OCI-LY7 (cell line): Measurements from ENCODE around the gene TMEM132E. TPM values are rescaled to one million over a fixed set of nuclear protein-coding genes. Genes with fewer than 3 reads are reported as not detected.

ENCODE experiments used
- BruUV-seq: library from RNA; stranded (reverse); fragments of 400-500 nt; replicated peaks from 2 replicates; lab custom pipeline; 2021; lab: Mats Ljungman, UMichigan
- CTCF ChIA-PET: fragments of 300-600 bp; sonication (Branson Sonifier 250); formaldehyde crosslinking; loops from one replicate; lab custom pipeline; 2022; ENCODE audit warnings: antibody characterized with exemption; ENCODE audit not compliant: unreplicated experiment; lab: Charles Lee
- POLR2A ChIA-PET: fragments of 300-600 bp; sonication (Branson Sonifier 250); formaldehyde crosslinking; loops from one replicate; lab custom pipeline; 2022; ENCODE audit warnings: antibody characterized with exemption; lab: Charles Lee
- DNase-seq: peaks from one replicate; pipeline ENCODE4 v3.0.0-alpha.2; 2015; ENCODE audit warnings: low spot score
- H2AFZ ChIP-seq: fragments of 200-600 bp; sonication (generic), shearing (Covaris generic); 2 replicates; pipeline ENCODE4 v1.6.1; 2014; ENCODE audit warnings: mild to moderate bottlenecking, antibody characterized with exemption, low read length, moderate library complexity
- H3K27ac ChIP-seq: fragments of 200-600 bp; sonication (generic); 2 replicates; pipeline ENCODE4 v1.5.1; 2014; ENCODE audit warnings: mixed run types, low read depth, mild to moderate bottlenecking, moderate library complexity, low read length, inconsistent platforms; ENCODE audit not compliant: poor library complexity, severe bottlenecking
- H3K36me3 ChIP-seq: fragments of 200-600 bp; sonication (generic); 2 replicates; pipeline ENCODE4 v1.6.1; 2014; ENCODE audit warnings: mild to moderate bottlenecking, antibody characterized with exemption, low read length, moderate library complexity, mixed read lengths; ENCODE audit not compliant: insufficient read depth
- H3K4me1 ChIP-seq: fragments of 200-600 bp; sonication (generic); 2 replicates; pipeline ENCODE4 v1.5.1; 2014; ENCODE audit warnings: mild to moderate bottlenecking, low read length; ENCODE audit not compliant: insufficient read depth, poor library complexity, severe bottlenecking
- H3K4me2 ChIP-seq: fragments of 200-600 bp; sonication (generic); 2 replicates; pipeline ENCODE4 v1.6.1; 2014; ENCODE audit warnings: mild to moderate bottlenecking, low read length
- H3K4me3 ChIP-seq: fragments of 200-600 bp; sonication (generic); 2 replicates; pipeline ENCODE4 v1.5.1; 2014; ENCODE audit warnings: mild to moderate bottlenecking, low read depth, low read length; ENCODE audit not compliant: poor library complexity, severe bottlenecking
- H3K79me2 ChIP-seq: fragments of 200-600 bp; sonication (generic); 2 replicates; pipeline ENCODE4 v1.6.1; 2016; ENCODE audit warnings: low read depth, mild to moderate bottlenecking, low read length, moderate library complexity, mixed read lengths; ENCODE audit not compliant: insufficient read depth
- H3K9me2 ChIP-seq: fragments of 200-600 bp; sonication (generic); 2 replicates; pipeline ENCODE4 v1.6.1; 2016; ENCODE audit warnings: mild to moderate bottlenecking, low read length, mixed read lengths; ENCODE audit not compliant: insufficient read depth
- H3K9me3 ChIP-seq: fragments of 200-600 bp; sonication (generic); 2 replicates; pipeline ENCODE4 v1.6.1; 2014; ENCODE audit warnings: mild to moderate bottlenecking, mixed run types, low read length, mixed read lengths
- H4K20me1 ChIP-seq: fragments of 200-600 bp; sonication (generic); 2 replicates; pipeline ENCODE4 v1.6.1; 2014; ENCODE audit warnings: mild to moderate bottlenecking, antibody characterized with exemption, low read length, moderate library complexity, mixed read lengths; ENCODE audit not compliant: insufficient read depth
- EZH2phosphoT487 ChIP-seq: fragments of 200-600 bp; sonication (generic); IDR thresholded peaks from 2 replicates; pipeline ENCODE4 v1.6.1; 2018; ENCODE audit warnings: low read depth, borderline replicate concordance, mild to moderate bottlenecking, mixed run types, antibody characterized with exemption, low read length, moderate library complexity, mixed read lengths
- intact Hi-C: fragments of 100-400 bp; cut with micrococcal nuclease; formaldehyde crosslinking; loops from one replicate; pipeline ENCODE4 v1.10.0; 2022; ENCODE audit not compliant: unreplicated experiment
- total RNA-seq, 2 experiments: library from RNA; depleted of rRNA in 1 of 2; stranded (reverse); fragments of >200 nt in 1 of 2; shearing (Covaris generic) in 1 of 2; gene quantifications; 2 replicates each; pipeline ENCODE4 v1.2.3, GENCODE V29; 2014 to 2022
- TF ChIP-seq, protein P1 (sequence below): fragments of 200-600 bp; sonication (generic); conservative IDR thresholded peaks from 2 replicates; pipeline ENCODE4 v1.5.1; 2014; ENCODE audit warnings: mild to moderate bottlenecking, antibody characterized with exemption, low read length, moderate library complexity, mixed read lengths

TMEM132E gene
- total RNA-seq, 2 experiments from 2014 or later: not detected

DNA sequence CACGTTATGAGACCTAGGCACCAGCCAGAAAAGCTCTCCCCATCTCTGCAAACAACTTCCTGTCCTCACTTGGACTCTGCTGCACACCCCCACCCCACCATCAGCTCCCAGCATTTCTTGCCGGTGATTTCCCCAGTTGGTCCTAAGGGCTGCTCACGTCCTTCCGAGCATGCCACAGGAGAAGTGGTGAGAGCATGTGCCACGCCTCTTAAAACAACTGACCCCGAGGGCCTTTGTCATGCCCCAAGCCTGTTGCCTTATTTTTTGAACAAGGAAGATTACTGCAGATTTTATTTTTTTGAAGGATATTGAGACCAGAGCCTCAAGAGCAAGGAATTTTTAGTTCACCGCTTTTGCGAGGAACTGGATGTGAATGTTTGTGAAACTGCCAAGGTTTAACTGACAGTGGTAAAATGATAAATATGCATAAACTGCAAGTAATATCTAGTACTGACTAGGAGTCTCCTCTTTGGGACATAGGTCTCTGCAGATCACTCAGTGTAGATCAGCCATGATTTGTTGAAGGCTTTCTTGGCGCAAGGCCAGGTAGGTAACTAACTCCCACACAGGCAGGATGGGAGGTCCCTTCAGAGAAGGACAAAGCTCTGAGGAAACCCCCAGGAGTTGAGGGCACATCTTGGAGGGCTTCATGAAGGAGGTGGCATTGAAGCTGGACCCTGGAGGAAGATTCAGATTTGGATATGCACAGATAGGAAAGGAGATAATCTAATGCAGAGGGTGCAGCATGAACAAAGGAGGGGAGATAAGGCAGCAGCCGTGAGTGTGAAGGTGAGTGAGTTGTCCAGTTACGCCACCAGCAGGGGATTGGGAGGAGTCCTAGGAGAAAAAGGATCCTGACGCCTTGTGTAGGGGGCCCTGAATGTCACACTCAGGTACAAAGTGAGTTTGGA, 44.7 kb downstream of the TMEM132E start:
- no peak overlapping the region for H3K27ac ChIP-seq
- no peaks in the 10 kb centered on the region for H3K4me1 ChIP-seq
- ChIA-PET CTCF (no interaction called here), POLR2A (no interaction called here)
- no peaks in the 10 kb centered on the region for H3K9me3 ChIP-seq
- H3K9me2 ChIP-seq: no peaks in the 10 kb centered on the region
- no peak overlapping the region for H3K4me2 ChIP-seq
- H2AFZ ChIP-seq: no peak overlapping the region
- TF ChIP-seq EZH2phosphoT487: no peak
- TF ChIP-seq, protein P1, sequence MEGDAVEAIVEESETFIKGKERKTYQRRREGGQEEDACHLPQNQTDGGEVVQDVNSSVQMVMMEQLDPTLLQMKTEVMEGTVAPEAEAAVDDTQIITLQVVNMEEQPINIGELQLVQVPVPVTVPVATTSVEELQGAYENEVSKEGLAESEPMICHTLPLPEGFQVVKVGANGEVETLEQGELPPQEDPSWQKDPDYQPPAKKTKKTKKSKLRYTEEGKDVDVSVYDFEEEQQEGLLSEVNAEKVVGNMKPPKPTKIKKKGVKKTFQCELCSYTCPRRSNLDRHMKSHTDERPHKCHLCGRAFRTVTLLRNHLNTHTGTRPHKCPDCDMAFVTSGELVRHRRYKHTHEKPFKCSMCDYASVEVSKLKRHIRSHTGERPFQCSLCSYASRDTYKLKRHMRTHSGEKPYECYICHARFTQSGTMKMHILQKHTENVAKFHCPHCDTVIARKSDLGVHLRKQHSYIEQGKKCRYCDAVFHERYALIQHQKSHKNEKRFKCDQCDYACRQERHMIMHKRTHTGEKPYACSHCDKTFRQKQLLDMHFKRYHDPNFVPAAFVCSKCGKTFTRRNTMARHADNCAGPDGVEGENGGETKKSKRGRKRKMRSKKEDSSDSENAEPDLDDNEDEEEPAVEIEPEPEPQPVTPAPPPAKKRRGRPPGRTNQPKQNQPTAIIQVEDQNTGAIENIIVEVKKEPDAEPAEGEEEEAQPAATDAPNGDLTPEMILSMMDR: no peak
- intact Hi-C loops: no loop called here
- H3K4me3 ChIP-seq: no peak overlapping the region
- H4K20me1 ChIP-seq: no peaks in the 10 kb centered on the region
- no peaks in the 10 kb centered on the region for H3K79me2 ChIP-seq
- BruUV-seq: no TSS peak
- H3K36me3 ChIP-seq: no peaks in the 10 kb centered on the region
- no peak for DNase-seq

DNA sequence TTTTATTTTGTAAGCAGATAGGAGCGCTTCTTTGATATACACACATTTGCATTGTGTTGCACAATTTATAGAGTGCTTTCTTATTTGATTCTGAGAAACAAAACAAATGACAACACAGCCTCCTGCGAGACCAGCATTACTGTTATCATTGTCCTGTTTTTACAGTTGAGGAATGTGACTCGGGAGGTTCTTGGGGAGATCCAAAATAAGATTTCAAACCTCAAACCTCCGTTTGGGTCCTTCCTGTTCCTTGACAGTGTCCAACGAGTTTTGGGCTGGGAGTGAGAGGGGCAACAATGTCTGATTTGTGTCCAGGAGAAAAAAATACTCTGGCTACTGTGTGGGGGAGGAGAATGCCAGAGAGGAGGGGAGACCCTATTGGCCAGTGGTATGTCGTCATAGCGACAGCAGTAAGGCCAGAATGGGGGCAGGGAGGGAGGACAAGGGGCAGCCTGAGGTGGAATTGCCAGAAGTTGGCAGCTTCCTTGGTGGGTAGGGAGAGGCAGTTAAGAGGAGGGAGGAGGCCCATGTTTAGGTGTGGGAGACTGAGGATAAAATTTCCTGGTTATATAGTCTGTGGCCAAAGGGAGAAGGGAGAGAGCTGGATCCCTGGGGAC, 45.5 kb downstream of the TMEM132E start:
- Histone ChIP-seq H3K36me3 (no peaks in the 10 kb centered on the region), H4K20me1 (no peaks in the 10 kb centered on the region), H2AFZ (no peak overlapping the region), H3K9me2 (no peaks in the 10 kb centered on the region), H3K4me3 (no peak overlapping the region), H3K79me2 (no peaks in the 10 kb centered on the region), H3K4me1 (no peaks in the 10 kb centered on the region), H3K9me3 (no peaks in the 10 kb centered on the region), H3K4me2 (no peak overlapping the region), H3K27ac (no peak overlapping the region)
- intact Hi-C loops: no loop called here
- DNase-seq: no peak
- TF ChIP-seq, protein P1: no peak
- TF ChIP-seq EZH2phosphoT487: no peak
- BruUV-seq: no TSS peak
- CTCF ChIA-PET: no interaction called here
- POLR2A ChIA-PET: no interaction called here
